ENCODE data around the gene RHOF. TPM values are rescaled to one million over a fixed set of nuclear protein-coding genes. Genes with fewer than 3 reads are reported as not detected.
A peak's percentile ranks its signal among the peaks of the same experiment; 100 is the strongest.

Gene RHOF
- total RNA-seq, 2 experiments from 2014 or later, result 136 to 141 TPM

DNA sequence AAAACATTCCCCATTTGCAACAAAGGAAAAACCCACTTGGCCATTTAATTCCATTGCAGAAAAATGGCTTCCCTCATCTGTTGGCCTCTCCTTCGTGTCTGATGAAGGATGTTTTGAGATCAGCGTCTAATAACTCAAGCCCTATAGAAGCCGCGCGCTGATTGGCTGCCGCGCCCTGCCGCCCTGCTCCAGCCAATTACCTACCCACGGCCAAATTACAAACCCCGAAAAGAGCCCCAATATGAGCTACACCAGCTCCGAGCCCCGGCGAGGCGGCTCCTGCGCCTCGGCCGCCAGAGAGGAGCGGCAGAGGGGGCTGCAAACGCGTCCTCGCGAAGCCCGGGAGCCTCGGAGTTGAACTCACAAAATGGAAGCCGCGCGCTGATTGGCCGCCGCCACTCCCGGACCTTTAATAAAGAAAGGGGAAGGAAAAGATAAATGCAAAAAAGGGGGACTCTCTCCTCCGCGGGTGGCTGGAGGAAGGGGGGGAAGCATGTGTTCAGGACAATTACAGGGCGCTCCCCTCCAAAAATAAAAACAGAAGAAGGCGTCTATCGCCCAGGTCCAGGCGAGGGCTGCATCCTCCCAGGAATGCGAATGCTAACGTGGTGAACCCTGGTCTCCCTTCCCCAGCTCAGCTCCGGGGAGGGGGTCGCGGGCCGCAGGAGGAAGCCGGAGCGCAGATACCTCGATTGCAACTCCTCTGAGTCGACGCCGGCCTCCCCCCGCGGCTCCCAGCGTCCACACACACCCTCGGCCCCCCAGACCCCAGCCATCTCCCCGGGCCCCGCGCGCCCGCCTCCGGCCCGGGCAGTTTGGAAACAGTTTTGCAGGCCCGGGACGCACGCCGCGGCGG is 9.6 kb upstream of the RHOF start:
- peak; percentile 93 for DNase-seq
- H3K4me3 Mint-ChIP-seq, result peak overlapping the region; percentile 91
- H3K27me3 Mint-ChIP-seq, result no peaks in the 10 kb centered on the region
- ChIA-PET POLR2A (interaction anchor here (0.5 to 4.2 kb wide), 10 partner anchors 8 to 266 kb away, joined by 3 to 41 read pairs (median 4); partner anchors contain the start of genes RHOF and TMEM120B), CTCF (interaction anchor here (0.6 to 18.5 kb wide), 7 partner anchors 6 to 324 kb away, joined by 3 to 856 read pairs (median 11); partner anchors contain the start of genes PSMD9, RHOF and SETD1B)
- H3K36me3 Mint-ChIP-seq, result peaks cover 41% of the 10 kb centered on the region
- no peaks in the 10 kb centered on the region for H3K9me3 Mint-ChIP-seq
- intact Hi-C loops (cut with micrococcal nuclease), result loop anchor here (1.0 kb wide), 2 partner anchors 9 to 85 kb away; partner anchors contain the start of gene PSMD9
- peak overlapping the region; percentile 99 for H3K27ac Mint-ChIP-seq
- H3K4me1 Mint-ChIP-seq (ENCODE audit: low read depth), result peaks cover 29% of the 10 kb centered on the region

DNA sequence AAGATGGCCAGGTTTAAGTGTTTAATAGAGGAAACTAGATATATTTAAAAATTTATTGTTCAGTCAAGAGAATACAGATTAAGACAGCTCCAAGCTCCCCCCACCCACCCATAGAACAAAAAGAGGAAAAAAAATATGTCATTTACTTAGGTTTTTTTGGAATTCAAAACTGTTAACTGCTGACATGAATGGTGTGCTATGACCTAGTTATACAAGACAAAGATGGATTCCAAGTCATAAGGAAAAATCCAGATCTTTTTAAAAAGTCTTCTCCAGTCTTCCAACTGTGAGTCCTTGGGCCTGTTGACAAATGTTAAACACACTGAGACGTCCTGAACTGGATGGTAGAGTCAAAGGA is 9.0 kb upstream of the RHOF start:
- H3K36me3 Mint-ChIP-seq, result peaks cover 43% of the 10 kb centered on the region
- no peak for DNase-seq
- H3K9me3 Mint-ChIP-seq, result no peaks in the 10 kb centered on the region
- CTCF ChIA-PET, result interaction anchor here (1.1 to 18.5 kb wide), 6 partner anchors 7 to 323 kb away, joined by 3 to 856 read pairs (median 14); partner anchors contain the start of genes PSMD9, RHOF and SETD1B
- POLR2A ChIA-PET, result interaction anchor here (0.9 to 4.2 kb wide), 10 partner anchors 9 to 266 kb away, joined by 3 to 41 read pairs (median 4); partner anchors contain the start of genes RHOF and TMEM120B
- intact Hi-C loops (cut with micrococcal nuclease), result loop anchor here (1.0 kb wide), 1 partner anchor 8 kb away; no protein-coding TSS in a partner anchor
- H3K27me3 Mint-ChIP-seq, result no peaks in the 10 kb centered on the region
- peaks cover 32% of the 10 kb centered on the region for H3K4me1 Mint-ChIP-seq (ENCODE audit: low read depth)
- peak overlapping the region; percentile 99 for H3K27ac Mint-ChIP-seq
- H3K4me3 Mint-ChIP-seq, result peak overlapping the region; percentile 91

DNA sequence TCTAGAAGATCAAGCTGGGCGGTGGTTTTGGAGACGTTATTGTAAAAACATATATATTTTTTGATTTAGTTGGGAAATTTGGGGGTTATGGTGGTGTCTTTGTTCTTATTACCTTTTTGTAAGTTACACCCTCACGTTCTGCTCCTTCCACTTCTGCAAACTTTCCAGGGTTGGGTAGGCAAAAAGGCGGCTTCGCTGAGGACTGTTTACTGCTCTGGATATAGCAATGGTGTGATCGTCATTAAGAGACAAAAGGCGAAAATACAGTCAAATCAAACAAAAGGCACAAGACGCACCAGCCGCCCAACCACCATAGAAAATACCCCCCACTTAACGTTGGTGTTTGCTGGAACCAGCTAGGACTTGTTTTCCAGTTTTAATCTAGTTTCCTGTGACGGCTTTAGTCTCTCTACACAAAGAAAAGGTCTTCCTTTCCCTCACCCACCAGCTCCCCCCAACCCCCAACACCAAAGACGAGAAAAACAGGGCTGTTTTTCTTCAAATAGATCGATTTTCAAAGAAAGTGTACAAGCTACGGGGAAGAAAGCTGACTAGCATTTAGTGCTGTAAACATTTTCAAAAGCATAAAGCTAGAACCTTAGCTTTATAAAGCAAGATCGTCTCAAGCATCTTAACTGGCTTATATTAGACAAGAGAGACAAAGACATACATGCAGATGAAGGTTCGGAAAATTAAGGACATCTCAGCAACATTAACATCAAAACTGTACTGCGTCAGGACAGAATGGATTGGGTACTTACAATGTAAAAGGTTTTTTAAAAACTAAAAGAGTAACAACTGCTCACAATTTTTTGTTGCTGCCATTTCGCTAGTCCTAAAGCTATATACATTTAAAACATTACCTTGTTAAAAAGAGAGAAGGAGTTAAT is 8.4 kb upstream of the RHOF start:
- no peaks in the 10 kb centered on the region for H3K27me3 Mint-ChIP-seq
- H3K4me3 Mint-ChIP-seq, result peak overlapping the region; percentile 91
- H3K9me3 Mint-ChIP-seq, result no peaks in the 10 kb centered on the region
- H3K4me1 Mint-ChIP-seq (ENCODE audit: low read depth), result peaks cover 31% of the 10 kb centered on the region
- H3K27ac Mint-ChIP-seq, result peak overlapping the region; percentile 99
- ChIA-PET CTCF (interaction anchor here (1.1 to 18.5 kb wide), 7 partner anchors 7 to 322 kb away, joined by 3 to 856 read pairs (median 11); partner anchors contain the start of genes PSMD9, RHOF and SETD1B), POLR2A (interaction anchor here (0.7 to 4.2 kb wide), 10 partner anchors 8 to 1510 kb away, joined by 3 to 41 read pairs (median 4); partner anchors contain the start of genes RHOF, RNU4-2 and ZCCHC8)
- DNase-seq, result peak; percentile 67
- H3K36me3 Mint-ChIP-seq, result peaks cover 45% of the 10 kb centered on the region
- intact Hi-C loops (cut with micrococcal nuclease), result loop anchor here (1.0 kb wide), 1 partner anchor 8 kb away; no protein-coding TSS in a partner anchor

DNA sequence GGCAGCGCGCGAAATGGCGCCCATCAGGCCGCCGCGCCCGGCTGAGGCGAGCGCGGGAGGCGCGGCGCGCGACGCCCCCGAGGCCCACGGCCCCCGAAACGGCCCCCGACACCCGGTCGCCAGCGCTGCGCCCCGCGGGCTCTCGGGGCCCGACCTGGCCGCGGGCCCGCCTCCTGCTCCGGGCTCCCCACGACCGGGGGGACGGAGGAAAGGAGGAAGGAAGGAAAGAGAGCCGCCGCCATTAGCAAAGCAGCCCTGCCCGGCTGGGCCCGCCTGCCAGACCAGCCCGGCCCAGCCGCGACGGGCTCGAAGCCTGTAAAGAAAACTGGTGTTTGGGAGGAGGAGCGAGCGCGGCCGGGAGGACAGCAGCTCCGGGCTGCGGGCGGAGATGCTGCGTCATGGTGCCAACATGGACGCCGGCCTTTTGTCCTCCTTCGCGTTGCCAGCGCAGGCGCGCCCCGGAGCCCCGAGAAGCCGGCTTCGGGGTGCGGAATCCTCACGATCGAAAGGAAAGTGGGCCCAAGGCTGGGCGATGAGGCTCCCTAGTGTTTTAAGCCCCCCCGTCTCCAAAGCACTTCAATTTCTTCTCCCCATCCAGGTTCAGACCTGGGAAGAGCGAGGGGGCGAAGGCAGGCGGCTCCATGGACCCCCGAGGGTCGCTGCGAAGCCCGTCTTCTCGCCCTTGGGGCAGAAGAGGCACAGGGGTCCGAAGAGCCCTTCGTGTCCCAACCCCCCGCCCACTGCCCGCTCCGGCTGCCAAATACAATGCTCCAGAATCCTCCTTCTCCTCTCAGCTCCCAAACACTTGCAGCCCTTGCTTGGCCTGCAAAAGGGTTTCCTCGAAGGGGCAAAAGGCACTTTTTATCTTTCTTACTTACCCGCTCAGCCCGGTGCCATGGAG is 7.5 kb upstream of the RHOF start:
- peak; percentile 82 for DNase-seq
- H3K27me3 Mint-ChIP-seq, result no peaks in the 10 kb centered on the region
- H3K27ac Mint-ChIP-seq, result peak overlapping the region; percentile 99
- peaks cover 40% of the 10 kb centered on the region for H3K36me3 Mint-ChIP-seq
- ChIA-PET POLR2A (interaction anchor here (0.6 to 7.7 kb wide), 11 partner anchors 7 to 1509 kb away, joined by 3 to 86 read pairs (median 7); partner anchors contain the start of genes PSMD9, RHOF and RNU4-2), CTCF (interaction anchor here (1.5 to 18.5 kb wide), 6 partner anchors 6 to 87 kb away, joined by 4 to 856 read pairs (median 14); partner anchors contain the start of genes PSMD9, RHOF and SETD1B)
- H3K9me3 Mint-ChIP-seq, result no peaks in the 10 kb centered on the region
- H3K4me3 Mint-ChIP-seq, result peak overlapping the region; percentile 91
- intact Hi-C loops (cut with micrococcal nuclease), result no loop called here
- H3K4me1 Mint-ChIP-seq (ENCODE audit: low read depth), result peaks cover 25% of the 10 kb centered on the region

DNA sequence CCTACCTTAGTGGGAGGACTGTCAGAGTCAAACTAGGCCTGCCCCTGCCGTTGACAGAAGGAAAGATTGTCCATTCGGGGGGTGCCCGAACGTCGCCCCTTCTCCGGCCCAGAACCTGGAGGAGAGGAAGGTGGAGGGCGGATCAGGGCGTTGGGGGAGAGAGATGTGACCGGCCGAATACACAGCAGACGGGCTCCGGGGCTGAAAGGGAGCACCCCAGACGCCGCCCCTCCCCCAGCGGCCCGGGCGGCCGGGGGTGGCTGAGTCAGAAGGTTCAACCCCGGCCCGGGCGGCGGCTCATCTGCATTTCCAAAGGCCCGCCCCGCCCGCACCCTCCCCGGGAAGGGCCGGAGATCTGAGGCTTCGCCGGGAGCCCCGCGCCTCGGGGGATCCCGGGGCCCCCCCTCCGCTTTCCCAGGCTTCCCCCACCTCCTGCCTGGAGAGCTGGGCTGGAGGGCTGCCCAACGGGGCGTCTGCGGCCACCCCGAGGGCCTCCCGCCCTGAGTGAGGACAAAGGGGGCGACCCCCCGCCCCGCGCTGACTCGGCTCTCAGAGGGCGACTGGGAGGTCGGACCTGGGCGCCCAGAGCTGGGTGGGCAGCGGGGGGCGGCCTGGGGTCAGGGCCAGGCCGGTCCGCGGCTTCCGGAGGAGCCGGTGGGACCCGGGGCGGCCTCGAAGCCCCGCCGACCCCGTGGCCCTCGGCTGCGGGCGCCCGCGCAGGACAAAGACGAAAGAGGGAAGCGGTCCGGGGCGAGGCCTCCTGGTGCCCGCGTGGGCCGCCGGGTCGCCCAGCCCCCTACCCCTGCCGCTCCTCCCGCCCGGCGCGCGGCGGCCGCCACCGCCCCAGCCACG is 6.6 kb upstream of the RHOF start:
- Mint-ChIP-seq H3K4me3 (peak overlapping the region; percentile 83), H3K9me3 (no peaks in the 10 kb centered on the region), H3K27ac (peak overlapping the region; percentile 89), H3K27me3 (no peaks in the 10 kb centered on the region), H3K36me3 (peaks cover 34% of the 10 kb centered on the region), H3K4me1 (ENCODE audit: low read depth) (peaks cover 26% of the 10 kb centered on the region)
- ChIA-PET CTCF (interaction anchor here (2.3 to 18.5 kb wide), 4 partner anchors 6 to 88 kb away, joined by 10 to 856 read pairs (median 436); partner anchors contain the start of genes PSMD9, RHOF and SETD1B), POLR2A (interaction anchor here (0.6 to 7.7 kb wide), 8 partner anchors 10 to 1508 kb away, joined by 3 to 86 read pairs (median 6); partner anchors contain the start of genes PSMD9 and RNU4-2)
- DNase-seq, result peak; percentile 89
- intact Hi-C loops (cut with micrococcal nuclease), result loop anchor here (10.0 kb wide), 1 partner anchor 425 kb away; the partner anchor contains the start of gene DIABLO

DNA sequence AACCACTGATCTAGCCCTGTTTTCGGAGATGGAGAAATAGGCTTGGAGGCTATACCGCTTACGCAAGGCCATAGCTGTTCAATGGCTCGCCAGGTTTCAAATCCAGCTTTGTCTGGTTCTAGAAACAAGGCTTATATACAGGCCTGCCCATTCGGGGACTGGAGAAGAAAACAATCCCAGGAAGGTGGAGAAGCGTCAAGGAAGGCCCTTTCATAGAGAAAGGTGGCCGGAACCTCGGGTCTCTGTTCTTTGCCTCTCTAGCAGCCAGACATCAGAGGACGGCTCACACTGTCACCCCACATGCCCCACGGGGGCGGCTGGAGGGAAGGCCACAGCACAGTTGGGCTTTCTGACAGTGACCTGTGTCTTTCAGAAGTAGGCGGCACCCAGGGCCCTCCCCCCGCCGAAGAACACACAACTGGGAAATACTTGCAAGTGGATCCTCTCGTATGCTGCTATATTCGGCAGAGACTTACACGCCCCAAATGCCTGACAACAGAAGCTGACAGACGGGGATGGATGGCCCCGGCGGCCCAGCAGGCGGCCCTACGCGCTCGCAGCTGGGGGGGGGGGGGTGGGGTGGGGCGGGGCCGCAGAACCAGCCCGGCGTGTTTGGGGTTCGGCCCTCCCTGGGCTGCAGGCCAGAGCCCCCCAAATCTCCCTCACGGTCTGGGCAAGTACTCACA is 5.8 kb upstream of the RHOF start:
- intact Hi-C loops (cut with micrococcal nuclease), result loop anchor here (10.0 kb wide), 1 partner anchor 426 kb away; the partner anchor contains the start of gene DIABLO
- CTCF ChIA-PET, result interaction anchor here (2.3 to 18.5 kb wide), 2 partner anchors 10 to 89 kb away, joined by 10 to 856 read pairs; partner anchors contain the start of genes PSMD9 and SETD1B
- DNase-seq, result peak; percentile 74
- no peaks in the 10 kb centered on the region for H3K9me3 Mint-ChIP-seq
- POLR2A ChIA-PET, result interaction anchor here (1.2 to 7.7 kb wide), 4 partner anchors 10 to 94 kb away, joined by 3 to 86 read pairs (median 4); no protein-coding TSS in a partner anchor
- peak overlapping the region; percentile 83 for H3K4me3 Mint-ChIP-seq
- H3K36me3 Mint-ChIP-seq, result peaks cover 30% of the 10 kb centered on the region
- peak overlapping the region; percentile 89 for H3K27ac Mint-ChIP-seq
- H3K4me1 Mint-ChIP-seq (ENCODE audit: low read depth), result peaks cover 33% of the 10 kb centered on the region
- no peaks in the 10 kb centered on the region for H3K27me3 Mint-ChIP-seq

DNA sequence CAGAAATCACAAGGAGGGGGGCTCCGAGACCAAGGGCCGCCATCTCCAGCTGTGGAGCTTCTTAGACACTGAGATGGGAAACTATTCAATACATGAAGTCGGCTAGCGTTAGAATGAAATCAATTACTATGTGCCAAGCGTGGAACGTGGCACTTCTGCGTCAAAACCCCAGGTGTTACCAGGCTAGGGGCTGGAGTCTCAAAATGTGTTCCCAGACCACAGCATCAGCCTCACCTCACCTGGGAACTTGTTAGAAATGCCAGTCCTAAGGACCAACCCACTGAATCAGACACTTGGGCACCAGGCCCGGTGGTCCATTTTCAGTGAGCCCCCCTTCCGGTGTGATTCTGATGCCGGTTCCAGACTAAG is 5.3 kb upstream of the RHOF start:
- Mint-ChIP-seq H3K36me3 (peaks cover 30% of the 10 kb centered on the region), H3K27me3 (no peaks in the 10 kb centered on the region), H3K27ac (peak overlapping the region; percentile 89), H3K4me1 (ENCODE audit: low read depth) (peaks cover 34% of the 10 kb centered on the region), H3K4me3 (peak overlapping the region; percentile 83), H3K9me3 (no peaks in the 10 kb centered on the region)
- ChIA-PET CTCF (interaction anchor here (2.3 to 18.5 kb wide), 2 partner anchors 10 to 89 kb away, joined by 10 to 856 read pairs; partner anchors contain the start of genes PSMD9 and SETD1B), POLR2A (interaction anchor here (1.2 to 7.7 kb wide), 5 partner anchors 8 to 95 kb away, joined by 3 to 86 read pairs (median 5); no protein-coding TSS in a partner anchor)
- DNase-seq, result no peak
- intact Hi-C loops (cut with micrococcal nuclease), result loop anchor here (10.0 kb wide), 1 partner anchor 426 kb away; the partner anchor contains the start of gene DIABLO

DNA sequence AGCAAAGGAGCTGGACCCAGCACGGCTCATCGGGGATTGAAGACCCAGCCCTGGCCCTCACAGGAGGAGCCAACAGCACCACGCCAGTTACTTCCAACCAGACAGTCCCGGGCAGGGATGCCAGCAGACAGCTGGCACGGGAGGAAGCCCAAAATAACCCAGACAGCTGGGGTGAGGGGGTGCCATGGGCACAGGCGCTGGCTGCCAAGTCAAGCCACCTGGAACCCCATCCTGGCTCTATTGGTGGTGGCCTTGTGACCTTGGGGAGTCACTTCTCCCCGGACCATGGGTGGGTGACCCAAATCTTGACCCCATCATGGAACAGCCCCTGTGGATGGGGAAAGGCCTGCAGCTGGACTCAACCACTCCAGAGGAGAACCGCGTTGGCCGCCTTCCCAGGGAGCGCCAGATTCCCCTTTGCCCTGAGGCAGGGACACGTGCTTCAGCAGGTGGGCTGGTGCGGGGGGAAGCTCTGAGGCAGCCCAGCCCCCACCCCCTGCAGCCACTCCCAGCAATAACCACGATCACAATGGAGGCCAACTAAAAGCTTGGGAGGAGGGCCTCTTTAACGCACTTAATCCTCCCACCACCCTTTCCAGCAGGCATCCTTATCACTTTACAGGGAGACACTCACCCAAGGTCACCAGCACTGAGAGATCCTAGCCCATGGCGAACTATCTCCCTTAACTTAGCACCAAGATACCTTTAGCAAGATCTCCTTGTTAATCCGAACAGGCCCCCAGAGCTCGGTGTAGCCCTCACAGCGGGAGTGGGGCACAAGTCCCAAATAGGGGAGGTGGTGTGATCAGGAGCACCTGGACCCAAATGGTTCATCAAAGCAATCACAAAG is 4.7 kb upstream of the RHOF start:
- no peaks in the 10 kb centered on the region for H3K9me3 Mint-ChIP-seq
- ChIA-PET CTCF (interaction anchor here (0.6 to 18.5 kb wide), 4 partner anchors 9 to 737 kb away, joined by 3 to 856 read pairs (median 6); partner anchors contain the start of genes PSMD9 and SETD1B), POLR2A (interaction anchor here (1.4 to 7.7 kb wide), 4 partner anchors 8 to 15 kb away, joined by 3 to 86 read pairs (median 10); no protein-coding TSS in a partner anchor)
- no peak for DNase-seq
- H3K4me3 Mint-ChIP-seq, result peak overlapping the region; percentile 83
- H3K27me3 Mint-ChIP-seq, result no peaks in the 10 kb centered on the region
- H3K4me1 Mint-ChIP-seq (ENCODE audit: low read depth), result peaks cover 34% of the 10 kb centered on the region
- intact Hi-C loops (cut with micrococcal nuclease), result loop anchor here (10.0 kb wide), 1 partner anchor 427 kb away; the partner anchor contains the start of gene DIABLO
- peaks cover 30% of the 10 kb centered on the region for H3K36me3 Mint-ChIP-seq
- peak overlapping the region; percentile 89 for H3K27ac Mint-ChIP-seq

Measured in activated CD4-positive, alpha-beta memory T cell treated with anti-CD3 and anti-CD28 coated beads for 36 hours (primary cell).